Stimulated activated memory B cell treated with anti-CD40 and anti-IgM and Interleukin-4, amounts not matched to agents 10 μg/mL and 1 μg/mL and 100 μg/mL, for 72 hours (primary cell): ENCODE results near the gene RRP36.
A peak's percentile ranks its signal among the peaks of the same experiment; 100 is the strongest.
"Not testable (repeated sequence)": the region's sequence is repeated elsewhere in the genome, so short reads cannot be mapped to it uniquely, and the experiment has no call there.

Experiments
- ATAC-seq: fragments of 150-1000 bp; cut with Tn5 transposase; 2 replicates; pipeline ENCODE4 v1.10.0; 2021
- H3K27ac Mint-ChIP-seq: one replicate; pipeline ENCODE4 v1.8.0; 2022; ENCODE audit warnings: mild to moderate bottlenecking, mixed read lengths
- H3K27me3 Mint-ChIP-seq: one replicate; pipeline ENCODE4 v1.8.0; 2022; ENCODE audit warnings: mixed read lengths
- H3K36me3 Mint-ChIP-seq: one replicate; pipeline ENCODE4 v1.8.0; 2022; ENCODE audit warnings: mixed read lengths
- H3K4me1 Mint-ChIP-seq: one replicate; pipeline ENCODE4 v1.8.0; 2022; ENCODE audit warnings: mixed read lengths
- H3K4me3 Mint-ChIP-seq: one replicate; pipeline ENCODE4 v1.8.0; 2022; ENCODE audit warnings: mild to moderate bottlenecking, moderate library complexity, mixed read lengths
- H3K9me3 Mint-ChIP-seq: one replicate; pipeline ENCODE4 v1.8.0; 2022; ENCODE audit warnings: mixed read lengths

The RRP36 gene

DNA sequence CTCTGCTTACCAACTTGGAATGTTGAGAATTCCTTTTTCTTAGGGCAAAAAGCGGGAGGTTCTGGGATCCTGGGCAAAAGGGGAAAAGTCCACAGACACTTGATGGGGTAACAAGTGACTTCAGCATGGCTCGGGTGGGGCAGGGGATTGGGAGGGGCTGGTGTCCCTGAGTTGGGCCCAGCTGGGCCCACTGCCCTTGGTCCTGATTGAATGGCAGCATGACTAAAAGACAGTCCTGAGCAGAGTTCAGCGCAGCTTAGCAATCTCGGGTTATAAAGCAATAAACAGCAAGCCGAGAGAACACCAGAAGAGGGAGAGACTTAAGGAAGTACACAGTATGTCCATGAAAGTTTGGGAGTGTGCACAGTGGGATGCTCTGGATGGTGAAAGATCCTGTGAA lies 31.5 kb upstream of the RRP36 start:
- Mint-ChIP-seq H3K4me1 (peaks cover 36% of the 10 kb centered on the region), H3K27me3 (no peaks in the 10 kb centered on the region), H3K4me3 (no peak overlapping the region), H3K27ac (no peak overlapping the region), H3K9me3 (no peaks in the 10 kb centered on the region), H3K36me3 (peaks cover 36% of the 10 kb centered on the region)
- no peak for ATAC-seq

GRCh38 chr6:42993445-42993844 lies 28.0 kb upstream of the RRP36 start:
- no peak overlapping the region for H3K27ac Mint-ChIP-seq

GRCh38 chr6:42996513-42996912 lies 24.9 kb upstream of the RRP36 start:
- Mint-ChIP-seq H3K4me3 (no peak overlapping the region), H3K9me3 (no peaks in the 10 kb centered on the region), H3K36me3 (peaks cover 13% of the 10 kb centered on the region), H3K4me1 (peaks cover 5% of the 10 kb centered on the region), H3K27me3 (no peaks in the 10 kb centered on the region), H3K27ac (no peak overlapping the region)
- ATAC-seq: no peak

More at GRCh38 chr6:42993445-42993844, 28.0 kb upstream of the RRP36 start:
- no peak overlapping the region for H3K4me3 Mint-ChIP-seq
- no peaks in the 10 kb centered on the region for H3K9me3 Mint-ChIP-seq
- no peaks in the 10 kb centered on the region for H3K27me3 Mint-ChIP-seq
- ATAC-seq: no peak
- H3K36me3 Mint-ChIP-seq: peaks cover 29% of the 10 kb centered on the region
- H3K4me1 Mint-ChIP-seq: peaks cover 1% of the 10 kb centered on the region

- not testable (repeated sequence) for H3K9me3 Mint-ChIP-seq, ATAC-seq, H3K27ac Mint-ChIP-seq, H3K4me1 Mint-ChIP-seq, H3K27me3 Mint-ChIP-seq, H3K4me3 Mint-ChIP-seq
- peaks cover 13% of the 10 kb centered on the region for H3K36me3 Mint-ChIP-seq
Measured at GRCh38 chr6:42998205-42998604, 23.2 kb upstream of the RRP36 start.

DNA sequence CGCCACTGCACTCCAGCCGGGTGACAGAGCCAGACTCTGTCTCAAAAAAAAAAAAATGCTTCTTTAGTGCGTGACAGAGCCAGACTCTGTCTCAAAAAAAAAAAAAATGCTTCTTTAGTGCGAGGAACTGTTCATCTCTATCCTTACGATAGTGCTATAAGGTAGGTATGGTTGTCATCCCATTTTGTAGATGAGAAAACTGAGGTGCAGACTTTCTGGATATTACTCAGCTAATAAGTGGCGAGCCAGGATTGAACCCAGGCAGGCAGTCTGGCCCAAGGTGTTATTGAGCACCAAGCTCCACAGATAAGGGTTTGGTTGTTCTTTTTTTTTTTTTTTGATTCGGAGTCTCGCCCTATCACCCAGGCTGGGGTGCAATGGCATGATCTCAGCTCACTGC lies 19.6 kb upstream of the RRP36 start:
- Mint-ChIP-seq H3K27me3 (no peaks in the 10 kb centered on the region), H3K4me1 (peaks cover 5% of the 10 kb centered on the region), H3K4me3 (no peak overlapping the region), H3K27ac (no peak overlapping the region), H3K36me3 (peaks cover 19% of the 10 kb centered on the region), H3K9me3 (no peaks in the 10 kb centered on the region)
- no peak for ATAC-seq

DNA sequence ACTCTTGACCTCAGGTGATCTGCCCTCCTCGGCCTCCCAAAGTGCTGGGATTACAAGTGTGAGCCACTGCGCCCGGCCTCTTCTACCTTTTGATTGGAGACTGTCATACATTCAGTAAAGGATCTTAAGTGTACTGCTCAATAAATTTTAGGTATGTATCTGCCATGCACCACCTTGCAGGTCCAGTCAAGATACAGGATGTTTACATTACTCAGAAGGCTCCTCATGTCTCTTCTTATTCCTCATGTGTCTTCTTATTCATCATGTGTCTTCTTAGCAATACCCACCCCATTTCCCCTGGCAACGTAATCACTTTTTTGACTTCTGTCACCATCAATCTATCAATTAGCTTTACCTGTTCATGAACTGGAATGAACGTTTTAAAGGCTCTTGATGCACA lies 15.6 kb upstream of the RRP36 start:
- Mint-ChIP-seq H3K27ac (no peak overlapping the region), H3K9me3 (no peaks in the 10 kb centered on the region), H3K4me3 (no peak overlapping the region), H3K4me1 (peaks cover 8% of the 10 kb centered on the region), H3K27me3 (no peaks in the 10 kb centered on the region), H3K36me3 (peaks cover 31% of the 10 kb centered on the region)
- ATAC-seq: no peak

- H3K4me3 Mint-ChIP-seq: no peak overlapping the region
- no peaks in the 10 kb centered on the region for H3K9me3 Mint-ChIP-seq
- no peak overlapping the region for H3K27ac Mint-ChIP-seq
- peaks cover 8% of the 10 kb centered on the region for H3K4me1 Mint-ChIP-seq
- H3K27me3 Mint-ChIP-seq: no peaks in the 10 kb centered on the region
- no peak for ATAC-seq
- H3K36me3 Mint-ChIP-seq: peaks cover 28% of the 10 kb centered on the region
Measured at GRCh38 chr6:43006251-43006650, 15.2 kb upstream of the RRP36 start.

DNA sequence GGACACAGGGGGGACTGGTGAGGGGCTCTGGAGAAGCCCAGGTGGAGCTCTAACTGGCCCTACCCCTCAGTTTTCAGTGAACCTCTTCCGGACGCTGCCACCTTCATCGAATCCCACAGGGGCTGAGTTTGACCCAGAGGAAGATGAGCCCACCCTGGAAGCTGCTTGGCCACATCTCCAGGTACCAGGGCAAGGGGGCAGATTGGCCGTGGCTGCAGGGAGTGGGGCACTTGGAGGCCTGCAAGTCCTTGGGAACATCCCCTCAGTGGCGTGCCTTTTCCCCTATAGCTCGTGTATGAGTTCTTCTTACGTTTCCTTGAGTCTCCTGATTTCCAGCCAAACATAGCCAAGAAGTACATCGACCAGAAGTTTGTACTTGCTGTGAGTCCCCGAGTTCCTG lies 14.3 kb upstream of the RRP36 start:
- no peak overlapping the region for H3K27ac Mint-ChIP-seq

DNA sequence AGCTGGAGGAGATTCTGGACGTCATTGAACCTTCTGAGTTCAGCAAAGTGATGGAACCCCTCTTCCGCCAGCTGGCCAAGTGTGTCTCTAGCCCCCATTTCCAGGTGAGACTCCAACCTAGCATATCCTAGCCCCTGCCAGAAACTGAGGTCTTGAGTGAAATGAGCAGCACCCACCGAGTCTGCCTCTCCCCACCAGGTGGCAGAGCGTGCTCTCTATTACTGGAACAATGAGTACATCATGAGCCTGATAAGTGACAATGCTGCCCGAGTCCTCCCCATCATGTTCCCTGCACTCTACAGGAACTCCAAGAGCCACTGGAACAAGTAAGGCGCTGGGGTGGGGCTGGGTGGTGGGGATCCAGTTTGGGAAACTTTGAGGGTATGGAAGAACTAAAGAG lies 12.3 kb upstream of the RRP36 start:
- no peak for ATAC-seq

More for the DNA sequence above, 14.3 kb upstream of the RRP36 start:
- peaks cover 16% of the 10 kb centered on the region for H3K4me1 Mint-ChIP-seq
- no peaks in the 10 kb centered on the region for H3K9me3 Mint-ChIP-seq
- H3K36me3 Mint-ChIP-seq: peaks cover 34% of the 10 kb centered on the region
- ATAC-seq: no peak
- H3K27me3 Mint-ChIP-seq: no peaks in the 10 kb centered on the region
- H3K4me3 Mint-ChIP-seq: no peak overlapping the region

DNA sequence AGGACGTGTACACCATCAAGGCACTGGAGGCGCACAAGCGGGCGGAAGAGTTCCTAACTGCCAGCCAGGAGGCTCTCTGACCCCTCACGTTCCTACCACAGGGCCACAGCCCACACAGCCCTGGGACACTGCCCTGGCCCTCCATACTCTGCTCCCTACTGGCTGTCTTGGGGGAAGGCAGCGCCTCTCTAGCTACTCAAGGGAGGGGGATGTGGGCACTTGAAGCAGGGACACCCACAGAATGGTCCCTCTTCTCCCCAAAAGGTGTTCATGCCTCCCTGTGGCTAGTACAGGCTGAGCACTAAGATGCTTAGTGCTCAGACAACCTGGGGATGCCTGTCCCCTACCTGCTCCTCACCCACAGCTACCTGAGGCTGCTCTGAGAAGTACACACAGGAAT lies 10.2 kb upstream of the RRP36 start:
- no peak overlapping the region for H3K4me3 Mint-ChIP-seq
- no peaks in the 10 kb centered on the region for H3K27me3 Mint-ChIP-seq
- no peaks in the 10 kb centered on the region for H3K9me3 Mint-ChIP-seq
- H3K27ac Mint-ChIP-seq: peak overlapping the region; percentile 83
- ATAC-seq: no peak
- H3K4me1 Mint-ChIP-seq: peaks cover 50% of the 10 kb centered on the region
- H3K36me3 Mint-ChIP-seq: peaks cover 28% of the 10 kb centered on the region

More for the DNA sequence above, 12.3 kb upstream of the RRP36 start:
- H3K9me3 Mint-ChIP-seq: no peaks in the 10 kb centered on the region
- no peak overlapping the region for H3K4me3 Mint-ChIP-seq
- peaks cover 36% of the 10 kb centered on the region for H3K4me1 Mint-ChIP-seq
- no peak overlapping the region for H3K27ac Mint-ChIP-seq
- H3K27me3 Mint-ChIP-seq: no peaks in the 10 kb centered on the region
- peaks cover 34% of the 10 kb centered on the region for H3K36me3 Mint-ChIP-seq

DNA sequence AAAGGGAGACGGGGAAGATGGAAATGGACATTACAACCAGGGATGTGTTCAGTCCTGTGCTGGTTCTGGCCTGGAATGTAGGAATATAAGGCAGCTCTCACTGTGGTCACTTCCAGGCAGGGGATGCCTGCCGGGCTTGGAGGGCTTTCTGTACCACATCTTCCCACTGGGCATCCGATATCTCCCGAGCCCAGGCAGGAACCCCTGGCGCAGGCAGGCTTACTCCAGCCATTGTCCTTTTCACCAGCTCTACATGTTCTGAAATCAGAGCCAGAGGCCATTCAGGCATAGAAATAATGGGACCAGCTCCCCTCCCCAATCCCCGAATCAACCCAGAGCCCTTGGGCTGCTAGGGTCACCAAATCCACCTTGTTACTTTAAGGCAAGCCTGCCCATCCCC lies 9.1 kb upstream of the RRP36 start:
- Mint-ChIP-seq H3K4me3 (peak overlapping the region; percentile 92), H3K4me1 (peaks cover 61% of the 10 kb centered on the region), H3K9me3 (no peaks in the 10 kb centered on the region), H3K36me3 (peaks cover 19% of the 10 kb centered on the region), H3K27me3 (no peaks in the 10 kb centered on the region), H3K27ac (peak overlapping the region; percentile 83)
- ATAC-seq: no peak

GRCh38 chr6:43013097-43013842 lies 8.2 kb upstream of the RRP36 start:
- peak overlapping the region; percentile 83 for H3K27ac Mint-ChIP-seq

DNA sequence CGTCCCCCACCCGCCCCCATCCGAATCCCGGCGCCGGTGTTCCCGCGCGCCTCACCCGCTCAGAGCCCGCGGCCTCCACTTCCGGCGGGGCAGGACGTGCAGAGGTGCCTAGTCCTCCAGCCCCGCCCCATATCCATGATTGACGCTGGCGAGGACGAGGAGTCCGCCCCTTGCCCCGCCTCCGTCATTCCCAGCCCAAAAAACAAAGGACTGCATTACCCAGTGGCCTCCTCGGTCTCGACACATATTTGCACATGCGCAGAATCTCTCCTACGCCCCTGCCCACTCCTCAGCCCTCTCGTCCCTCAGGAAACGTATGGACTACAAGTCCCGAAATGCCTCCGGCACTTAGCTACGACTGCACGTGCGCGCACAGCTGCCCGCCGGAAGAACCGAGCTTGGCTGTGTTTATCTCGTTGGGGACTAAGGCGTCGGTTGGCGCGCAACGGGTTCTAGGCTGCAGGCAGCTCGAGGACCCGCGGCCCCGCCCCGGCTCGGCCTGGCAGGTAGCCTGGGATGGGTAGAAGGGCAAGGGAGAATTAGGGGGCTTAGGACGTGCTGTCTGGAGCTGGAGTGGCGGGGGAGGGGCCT lies 7.5 kb upstream of the RRP36 start, which contains the start of the genes KLHDC3 and MEA1:
KLHDC3 (plus strand) TSS at position 407 of the 591 bp plus-strand sequence. CDS start 2,944 bp downstream, outside the sequence.
MEA1 (minus strand) TSS at position 104 of the 591 bp plus-strand sequence. CDS start 133 bp downstream, outside the sequence.
- H3K27ac Mint-ChIP-seq: peak within 1 kb of the TSS; percentile 83
- no peaks in the 10 kb centered on the region for H3K9me3 Mint-ChIP-seq
- H3K36me3 Mint-ChIP-seq: peaks cover 28% of the 10 kb centered on the region
- peaks cover 65% of the 10 kb centered on the region for H3K4me1 Mint-ChIP-seq
- H3K4me3 Mint-ChIP-seq: peak within 1 kb of the TSS; percentile 92
- no peaks in the 10 kb centered on the region for H3K27me3 Mint-ChIP-seq
- ATAC-seq: peak; percentile 99

More at GRCh38 chr6:43013097-43013842, 8.2 kb upstream of the RRP36 start:
- H3K36me3 Mint-ChIP-seq: peaks cover 21% of the 10 kb centered on the region
- no peak for ATAC-seq
- H3K27me3 Mint-ChIP-seq: no peaks in the 10 kb centered on the region
- peaks cover 68% of the 10 kb centered on the region for H3K4me1 Mint-ChIP-seq
- H3K4me3 Mint-ChIP-seq: peak overlapping the region; percentile 92
- H3K9me3 Mint-ChIP-seq: no peaks in the 10 kb centered on the region

- Mint-ChIP-seq H3K9me3 (no peaks in the 10 kb centered on the region), H3K36me3 (peaks cover 33% of the 10 kb centered on the region), H3K4me1 (peaks cover 65% of the 10 kb centered on the region), H3K27me3 (no peaks in the 10 kb centered on the region), H3K4me3 (peak overlapping the region; percentile 92), H3K27ac (peak overlapping the region; percentile 83)
- ATAC-seq: no peak
Measured at GRCh38 chr6:43014434-43014909, 7.0 kb upstream of the RRP36 start.

- ATAC-seq: no peak
- Mint-ChIP-seq H3K27me3 (no peaks in the 10 kb centered on the region), H3K36me3 (peaks cover 33% of the 10 kb centered on the region), H3K9me3 (no peaks in the 10 kb centered on the region), H3K4me3 (peak overlapping the region; percentile 14), H3K27ac (peak overlapping the region; percentile 6), H3K4me1 (peaks cover 71% of the 10 kb centered on the region)
Measured at GRCh38 chr6:43016176-43016942, 5.1 kb upstream of the RRP36 start.
